HEK293 (cell line): ENCODE results near the gene UPP2.
A peak's percentile ranks its signal among the peaks of the same experiment; 100 is the strongest.

Experiments used
- CTCF ChIA-PET: fragments of 350-600 bp; formaldehyde crosslinking; extraction: SDS; loops from one replicate; lab custom pipeline; 2021; ENCODE audit warnings: antibody characterized with exemption; lab: Yijun Ruan, JAX
- POLR2A ChIA-PET: fragments of 300-600 bp; formaldehyde crosslinking; extraction: SDS; loops from one replicate; lab custom pipeline; 2020; ENCODE audit warnings: antibody characterized with exemption, inconsistent platforms; lab: Yijun Ruan, JAX
- H3K27ac ChIP-seq: fragments of 200-500 bp; sonication (Bioruptor generic); 2 replicates; pipeline ENCODE4 v1.5.1; 2014; ENCODE audit warnings: low read depth, low read length, control low read depth, inconsistent platforms; ENCODE audit errors: extremely low read depth
- H3K36me3 ChIP-seq, 2 experiments: fragments of 200-500 bp in 1 of 2; sonication (Bioruptor generic) in 1 of 2; 1 replicate in 1 of 2; 2 replicates in 1 of 2; pipeline ENCODE4 v1.5.1; 2014 to 2017; ENCODE audit warnings: inconsistent platforms in 2 of 2, low read length in 2 of 2; ENCODE audit not compliant: control insufficient read depth in 2 of 2, insufficient read depth in 1 of 2
- H3K4me1 ChIP-seq: fragments of 200-500 bp; sonication (Bioruptor generic); 2 replicates; pipeline ENCODE4 v1.5.1; 2014; ENCODE audit warnings: mild to moderate bottlenecking, low read length, inconsistent platforms; ENCODE audit not compliant: control insufficient read depth, insufficient read depth
- H3K4me3 ChIP-seq: 2 replicates; pipeline ENCODE4 v1.5.1; 2011; ENCODE audit warnings: low read depth, mild to moderate bottlenecking, control low read depth, low read length, moderate library complexity
- H3K9me3 ChIP-seq: fragments of 200-500 bp; sonication (Bioruptor generic); 2 replicates; pipeline ENCODE4 v1.5.1; 2014; ENCODE audit warnings: low read depth, low read length, inconsistent platforms; ENCODE audit not compliant: control insufficient read depth, insufficient read depth
- CTCF ChIP-seq: fragments of 450-650 bp; formaldehyde crosslinking; IDR thresholded peaks from 2 replicates; pipeline ENCODE4 v1.5.1; 2016; ENCODE audit warnings: missing biosample characterization, missing genetic modification characterization
- HOXC10 ChIP-seq: sonication (generic); formaldehyde crosslinking; IDR thresholded peaks from 2 replicates; pipeline ENCODE4 v1.8.1; 2023; ENCODE audit warnings: mild to moderate bottlenecking, missing genetic modification reagents
- KLF8 ChIP-seq: fragments of 450-650 bp; formaldehyde crosslinking; IDR thresholded peaks from 2 replicates; pipeline ENCODE4 v1.5.1; 2016; ENCODE audit warnings: missing biosample characterization, missing genetic modification characterization
- KLF9 ChIP-seq: fragments of 450-650 bp; formaldehyde crosslinking; IDR thresholded peaks from 2 replicates; pipeline ENCODE4 v1.5.1; 2016; ENCODE audit warnings: missing biosample characterization, missing genetic modification characterization, low read depth
- PRDM2 ChIP-seq: fragments of 450-650 bp; formaldehyde crosslinking; IDR thresholded peaks from 2 replicates; pipeline ENCODE4 v1.5.1; 2016; ENCODE audit warnings: missing biosample characterization, missing genetic modification characterization, borderline replicate concordance
- ZBTB8A ChIP-seq: fragments of 450-650 bp; formaldehyde crosslinking; IDR thresholded peaks from 2 replicates; pipeline ENCODE4 v1.5.1; 2016; ENCODE audit warnings: missing biosample characterization, missing genetic modification characterization
- ZNF18 ChIP-seq: fragments of 450-650 bp; formaldehyde crosslinking; IDR thresholded peaks from 2 replicates; pipeline ENCODE4 v1.5.1; 2016; ENCODE audit warnings: missing biosample characterization, missing genetic modification characterization
- ZNF362 ChIP-seq: fragments of 450-650 bp; formaldehyde crosslinking; IDR thresholded peaks from 2 replicates; pipeline ENCODE4 v1.5.1; 2016; ENCODE audit warnings: missing biosample characterization, missing genetic modification characterization
- ZNF366 ChIP-seq: fragments of 450-650 bp; formaldehyde crosslinking; conservative IDR thresholded peaks from 2 replicates; pipeline ENCODE4 v1.5.1; 2016; ENCODE audit warnings: missing biosample characterization, missing genetic modification characterization
- ZNF48 ChIP-seq: fragments of 450-650 bp; formaldehyde crosslinking; IDR thresholded peaks from 2 replicates; pipeline ENCODE4 v1.5.1; 2016; ENCODE audit warnings: missing biosample characterization, missing genetic modification characterization
- ZNF654 ChIP-seq: fragments of 450-650 bp; formaldehyde crosslinking; IDR thresholded peaks from 2 replicates; pipeline ENCODE4 v1.5.1; 2016; ENCODE audit warnings: low read depth, missing biosample characterization, missing genetic modification characterization
- ZNF658 ChIP-seq: fragments of 450-650 bp; formaldehyde crosslinking; IDR thresholded peaks from 2 replicates; pipeline ENCODE4; 2016; ENCODE audit warnings: missing biosample characterization, missing genetic modification characterization
- ZNF692 ChIP-seq: fragments of 450-650 bp; formaldehyde crosslinking; IDR thresholded peaks from 2 replicates; pipeline ENCODE4 v1.5.1; 2016; ENCODE audit warnings: missing biosample characterization, missing genetic modification characterization
- ZNF707 ChIP-seq: fragments of 450-650 bp; formaldehyde crosslinking; IDR thresholded peaks from 2 replicates; pipeline ENCODE4 v1.5.1; 2016; ENCODE audit warnings: missing biosample characterization, missing genetic modification characterization

Gene UPP2

GRCh38 chr2:158179660-158180059, 78.0 kb downstream of the UPP2 start:
- CTCF ChIA-PET: interaction anchor here (0.6 to 5.6 kb wide), 34 partner anchors 9 to 574 kb away, joined by 3 to 33 read pairs (median 3); no protein-coding TSS in a partner anchor
- Histone ChIP-seq H3K4me1 (no peaks in the 10 kb centered on the region), H3K27ac (no peak overlapping the region), H3K9me3 (no peaks in the 10 kb centered on the region)
- TF ChIP-seq ZNF366 (tag by site-specific recombination) (no peak), ZNF18 (tag by site-specific recombination) (no peak), ZNF658 (no peak), ZNF692 (tag by site-specific recombination) (peak; percentile 60), PRDM2 (no peak), ZNF707 (no peak), CTCF (tag by site-specific recombination) (peak; percentile 26; the same call in 1 of the 2 replicates), KLF8 (no peak), ZNF48 (tag by site-specific recombination) (no peak), HOXC10 (CRISPR knock-in tag) (no peak), ZNF362 (tag by site-specific recombination) (no peak), ZNF654 (peak; percentile 44), ZBTB8A (tag by site-specific recombination) (no peak), KLF9 (tag by site-specific recombination) (no peak)
- TF ChIP-seq, all 188 proteins: peak for 3
- POLR2A ChIA-PET: no interaction called here
- no peak overlapping the region for H3K4me3 ChIP-seq
- no peaks in the 10 kb centered on the region for H3K36me3 ChIP-seq
